Neural cell (in vitro differentiated cells): ENCODE data around the gene DENND4A. TPM values are rescaled to one million over a fixed set of nuclear protein-coding genes. Genes with fewer than 3 reads are reported as not detected.

Source experiments
- H2AFZ ChIP-seq: fragments of 200-600, 300-800 bp; sonication (generic), shearing (Covaris generic); 2 replicates; pipeline ENCODE4 v1.6.0; 2014; ENCODE audit warnings: low read depth, mild to moderate bottlenecking, antibody characterized with exemption, low read length, moderate library complexity
- H3F3A ChIP-seq: fragments of 200-600 bp; shearing (Covaris generic); 2 replicates; pipeline ENCODE4 v1.6.1; 2016; ENCODE audit warnings: mild to moderate bottlenecking, moderate library complexity, mixed read lengths, antibody characterized with exemption, low read length; ENCODE audit not compliant: insufficient read depth, poor library complexity, severe bottlenecking
- H3K27ac ChIP-seq: fragments of 200-600, 300-800 bp; sonication (generic), shearing (Covaris generic); 2 replicates; pipeline ENCODE4 v1.5.1; 2014; ENCODE audit warnings: mild to moderate bottlenecking, low read length, moderate library complexity
- H3K27me3 ChIP-seq: fragments of 300-800, 200-600 bp; sonication (generic), shearing (Covaris generic); 2 replicates; pipeline ENCODE4 v1.6.0; 2014; ENCODE audit warnings: mild to moderate bottlenecking, low read depth, low read length, moderate library complexity; ENCODE audit not compliant: insufficient read depth
- H3K36me3 ChIP-seq: fragments of 300-800, 200-600 bp; sonication (generic), shearing (Covaris generic); 2 replicates; pipeline ENCODE4 v1.5.1; 2014; ENCODE audit warnings: mild to moderate bottlenecking, antibody characterized with exemption, low read length, moderate library complexity; ENCODE audit not compliant: insufficient read depth
- H3K4me2 ChIP-seq: fragments of 300-800, 200-600 bp; sonication (generic), shearing (Covaris generic); 2 replicates; pipeline ENCODE4 v1.6.0; 2014; ENCODE audit warnings: mild to moderate bottlenecking, low read length
- H3K4me3 ChIP-seq: fragments of 300-800, 200-600 bp; sonication (generic), shearing (Covaris generic); 2 replicates; pipeline ENCODE4 v1.5.1; 2014; ENCODE audit warnings: mild to moderate bottlenecking, low read length, moderate library complexity
- H3K79me2 ChIP-seq: fragments of 200-600 bp; shearing (Covaris generic); replicated peaks from 2 replicates; pipeline ENCODE4 v1.6.0; 2014; ENCODE audit warnings: mild to moderate bottlenecking, low read length, moderate library complexity; ENCODE audit not compliant: insufficient read depth
- H3K9ac ChIP-seq: fragments of 300-800, 200-600 bp; sonication (generic), shearing (Covaris generic); 2 replicates; pipeline ENCODE4 v1.6.1; 2016; ENCODE audit warnings: mild to moderate bottlenecking, low read length, mixed read lengths
- H3K9me2 ChIP-seq: fragments of 200-600 bp; shearing (Covaris generic); 2 replicates; pipeline ENCODE4 v1.6.1; 2016; ENCODE audit warnings: mild to moderate bottlenecking, low read length, mixed read lengths; ENCODE audit not compliant: insufficient read depth
- H3K9me3 ChIP-seq: fragments of 200-600, 300-800 bp; sonication (generic), shearing (Covaris generic); 2 replicates; pipeline ENCODE4 v1.6.1; 2016; ENCODE audit warnings: mild to moderate bottlenecking, mixed run types, low read length, moderate library complexity, mixed read lengths
- H4K20me1 ChIP-seq: fragments of 200-600 bp; shearing (Covaris generic); 2 replicates; pipeline ENCODE4 v1.6.1; 2016; ENCODE audit warnings: mild to moderate bottlenecking, mixed run types; ENCODE audit not compliant: insufficient read depth
- CTCF ChIP-seq: fragments of 450-650 bp; IDR thresholded peaks from 2 replicates; pipeline ENCODE4 v1.5.1; 2014; ENCODE audit warnings: antibody characterized with exemption, mild to moderate bottlenecking, moderate library complexity; ENCODE audit not compliant: poor library complexity, severe bottlenecking
- EP300 ChIP-seq: fragments of 450-650 bp; conservative IDR thresholded peaks from 2 replicates; pipeline ENCODE4 v1.6.1; 2014; ENCODE audit warnings: antibody characterized with exemption, mild to moderate bottlenecking, moderate library complexity; ENCODE audit not compliant: poor library complexity, severe bottlenecking
- EZH2 ChIP-seq: fragments of 200-600, 300-800 bp; shearing (Covaris generic), sonication (generic); IDR thresholded peaks from 2 replicates; pipeline ENCODE4 v1.6.1; 2014; ENCODE audit warnings: antibody characterized with exemption, low read length, borderline replicate concordance, mild to moderate bottlenecking; ENCODE audit not compliant: insufficient read depth, poor library complexity, severe bottlenecking
- MXI1 ChIP-seq: fragments of 450-650 bp; conservative IDR thresholded peaks from 2 replicates; pipeline ENCODE4 v1.6.1; 2014; ENCODE audit warnings: antibody characterized with exemption, mild to moderate bottlenecking; ENCODE audit not compliant: poor library complexity, severe bottlenecking
- POLR2AphosphoS5 ChIP-seq: IDR thresholded peaks from 2 replicates; pipeline ENCODE4 v1.6.1; 2012
- REST ChIP-seq: IDR thresholded peaks from 2 replicates; pipeline ENCODE4 v1.6.1; 2012; ENCODE audit warnings: borderline replicate concordance
- TAF1 ChIP-seq: IDR thresholded peaks from 2 replicates; pipeline ENCODE4 v1.6.1; 2012; ENCODE audit warnings: low read depth
- polyA plus RNA-seq: library from polyadenylated mRNA; depleted of rRNA; stranded (reverse); fragments of >200 nt; gene quantifications from 2 replicates; pipeline ENCODE4 v1.2.3, GENCODE V29; 2014

Gene DENND4A
- polyA plus RNA-seq, 1 donor from 2014 or later: 7.5 TPM

GRCh38 chr15:65834603-65835282, 42.6 kb upstream of the DENND4A start:
- TF ChIP-seq CTCF (no peak), POLR2AphosphoS5 (no peak), EP300 (no peak)
- H3K27ac ChIP-seq: no peak overlapping the region
- no peaks in the 10 kb centered on the region for H3K9me3 ChIP-seq
- no peak overlapping the region for H3K9ac ChIP-seq
- no peaks in the 10 kb centered on the region for H3K79me2 ChIP-seq
- no peaks in the 10 kb centered on the region for H3K27me3 ChIP-seq
- no peaks in the 10 kb centered on the region for H3F3A ChIP-seq
- H4K20me1 ChIP-seq: no peaks in the 10 kb centered on the region
- H2AFZ ChIP-seq: no peak overlapping the region
- no peaks in the 10 kb centered on the region for H3K9me2 ChIP-seq
- H3K4me2 ChIP-seq: no peak overlapping the region
- H3K36me3 ChIP-seq: no peaks in the 10 kb centered on the region
- H3K4me3 ChIP-seq: no peak overlapping the region

GRCh38 chr15:65833501-65834205, 41.6 kb upstream of the DENND4A start:
- Histone ChIP-seq H3K9me2 (no peaks in the 10 kb centered on the region), H3K27me3 (no peaks in the 10 kb centered on the region), H3K27ac (no peak overlapping the region), H4K20me1 (no peaks in the 10 kb centered on the region), H3K79me2 (no peaks in the 10 kb centered on the region), H3K36me3 (no peaks in the 10 kb centered on the region), H3K9me3 (no peaks in the 10 kb centered on the region), H3K4me2 (no peak overlapping the region), H3K4me3 (no peak overlapping the region), H3K9ac (no peak overlapping the region), H3F3A (no peaks in the 10 kb centered on the region), H2AFZ (no peak overlapping the region)
- TF ChIP-seq TAF1 (no peak), MXI1 (no peak), EZH2 (no peak), CTCF (no peak), REST (no peak), EP300 (no peak)
